ENCODE results near the gene CGAS.
"Not testable (repeated sequence)": the region's sequence is repeated elsewhere in the genome, so short reads cannot be mapped to it uniquely, and the experiment has no call there.

Gene CGAS

GRCh38 chr6:73413102-73413501 is 39.0 kb downstream of the CGAS start:
- CTCF ChIA-PET = no interaction called here
- POLR2A ChIA-PET = no interaction called here
- DNase-seq (ENCODE audit: extremely low spot score) = no peak
- no peak for TF ChIP-seq CTCF (IDR thresholded peaks at IDR 0.05; ENCODE audit: control extremely low read depth, extremely low read depth, low read depth, missing control alignments)

GRCh38 chr6:73409395-73409794 is 42.7 kb downstream of the CGAS start:
- no peak for DNase-seq (ENCODE audit: extremely low spot score)
- no peak for TF ChIP-seq CTCF (IDR thresholded peaks at IDR 0.05; ENCODE audit: control extremely low read depth, extremely low read depth, low read depth, missing control alignments)
- CTCF ChIA-PET = no interaction called here
- POLR2A ChIA-PET = interaction anchor here (0.6 kb wide), 1 partner anchor 30 kb away, joined by 8 read pairs; no protein-coding TSS in a partner anchor

GRCh38 chr6:73400656-73401055 is 51.4 kb downstream of the CGAS start:
- CTCF ChIA-PET = interaction anchor here (1.1 to 1.5 kb wide), 2 partner anchors 10 to 106 kb away, joined by 3 to 4 read pairs; no protein-coding TSS in a partner anchor
- POLR2A ChIA-PET = interaction anchor here (0.6 kb wide), 1 partner anchor 10 kb away, joined by 6 read pairs; no protein-coding TSS in a partner anchor
- TF ChIP-seq CTCF (IDR thresholded peaks at IDR 0.05; ENCODE audit: control extremely low read depth, extremely low read depth, low read depth, missing control alignments) = no peak
- no peak for DNase-seq (ENCODE audit: extremely low spot score)

GRCh38 chr6:73395875-73396274 is 56.2 kb downstream of the CGAS start:
- POLR2A ChIA-PET = no interaction called here
- CTCF ChIA-PET = interaction anchor here (1.4 kb wide), 1 partner anchor 67 kb away, joined by 3 read pairs; no protein-coding TSS in a partner anchor
- DNase-seq (ENCODE audit: extremely low spot score) = no peak
- no peak for TF ChIP-seq CTCF (IDR thresholded peaks at IDR 0.05; ENCODE audit: control extremely low read depth, extremely low read depth, low read depth, missing control alignments)

GRCh38 chr6:73394577-73395354 is 57.3 kb downstream of the CGAS start, which contains the start of gene DDX43:
Gene DDX43 (plus strand): TSS chr6:73394828. CDS start chr6:73394906, 78 bp downstream.
- POLR2A ChIA-PET = interaction anchor here (0.6 kb wide), 1 partner anchor 48 kb away, joined by 3 read pairs; no protein-coding TSS in a partner anchor
- TF ChIP-seq CTCF (IDR thresholded peaks at IDR 0.05; ENCODE audit: control extremely low read depth, extremely low read depth, low read depth, missing control alignments) = no peak
- DNase-seq (ENCODE audit: extremely low spot score) = no peak
- CTCF ChIA-PET = no interaction called here

- no peak for DNase-seq (ENCODE audit: extremely low spot score)
- CTCF ChIA-PET = interaction anchor here (1.3 kb wide), 1 partner anchor 108 kb away, joined by 3 read pairs; no protein-coding TSS in a partner anchor
- no peak for TF ChIP-seq CTCF (IDR thresholded peaks at IDR 0.05; ENCODE audit: control extremely low read depth, extremely low read depth, low read depth, missing control alignments)
- POLR2A ChIA-PET = no interaction called here
Observed at GRCh38 chr6:73393278-73393677, 58.8 kb downstream of the CGAS start.

- POLR2A ChIA-PET, CTCF ChIA-PET: not testable (repeated sequence)
Observed at GRCh38 chr6:73392188-73392587, 59.9 kb downstream of the CGAS start.

More at GRCh38 chr6:73392188-73392587, 59.9 kb downstream of the CGAS start:
- DNase-seq (ENCODE audit: extremely low spot score) = not testable (repeated sequence)
